Spleen (tissue), 11 donors: ENCODE measurements around the gene NCS1. TPM values are rescaled to one million over a fixed set of nuclear protein-coding genes. Genes with fewer than 3 reads are reported as not detected.
A peak's percentile ranks its signal among the peaks of the same experiment; 100 is the strongest.

Source experiments
- DNase-seq: peaks from one replicate; pipeline ENCODE4 v3.0.0-alpha.2; 2020
- H3K27ac ChIP-seq, 8 donors: fragments of 200-600 bp; sonication (generic) in 7 of 8; 1 replicate in 4 of 8; 2 replicates in 4 of 8; pipeline versions ENCODE4 v1.5.0 to v1.8.0; 2016 to 2021; ENCODE audit warnings: inconsistent platforms in 4 of 8, mild to moderate bottlenecking in 4 of 8, moderate library complexity in 1 of 8
- H3K27me3 ChIP-seq, 7 donors: fragments of 200-600 bp; sonication (generic) in 6 of 7; replicated peaks in 1 of 7; 1 replicate in 4 of 7; 2 replicates in 3 of 7; pipeline versions ENCODE4 v1.5.0 to v1.8.0; 2016 to 2021; ENCODE audit warnings: inconsistent platforms in 3 of 7, mild to moderate bottlenecking in 1 of 7
- H3K36me3 ChIP-seq, 6 donors: fragments of 200-600 bp; sonication (generic) in 5 of 6; 1 replicate in 4 of 6; 2 replicates in 2 of 6; pipeline versions ENCODE4 v1.5.0 to v1.8.0; 2016 to 2021; ENCODE audit warnings: inconsistent platforms in 2 of 6
- H3K4me1 ChIP-seq, 6 donors: fragments of 200-600 bp; sonication (generic) in 5 of 6; 1 replicate in 3 of 6; 2 replicates in 3 of 6; pipeline versions ENCODE4 v1.5.0 to v1.8.0; 2016 to 2021; ENCODE audit warnings: inconsistent platforms in 3 of 6
- H3K4me3 ChIP-seq, 8 donors: fragments of 200-600 bp; sonication (generic) in 7 of 8; 1 replicate in 4 of 8; 2 replicates in 4 of 8; pipeline versions ENCODE4 v1.5.0 to v1.8.0; 2016 to 2021; ENCODE audit warnings: inconsistent platforms in 4 of 8, mild to moderate bottlenecking in 4 of 8, moderate library complexity in 2 of 8
- H3K9me3 ChIP-seq, 8 donors: fragments of 200-600 bp; sonication (generic) in 7 of 8; 1 replicate in 4 of 8; 2 replicates in 4 of 8; pipeline versions ENCODE4 v1.5.0 to v1.8.0; 2016 to 2021; ENCODE audit warnings: inconsistent platforms in 4 of 8
- CTCF ChIP-seq, 11 experiments: fragments of 200-600 bp in 7 of 11; fragments of 450-650 bp in 4 of 11; sonication (generic) in 4 of 11; IDR thresholded peaks in 8 of 11; conservative IDR thresholded peaks in 3 of 11; 1 replicate in 7 of 11; 2 replicates in 4 of 11; pipeline versions ENCODE4 v1.4.0 to v1.8.0; 2016 to 2021; ENCODE audit warnings: antibody characterized with exemption in 11 of 11, inconsistent platforms in 4 of 11, mild to moderate bottlenecking in 1 of 11
- POLR2A ChIP-seq, 3 donors: fragments of 450-650 bp; IDR thresholded peaks; one replicate each; pipeline ENCODE4 v1.5.1; 2017; ENCODE audit warnings: antibody characterized with exemption in 3 of 3, mild to moderate bottlenecking in 1 of 3
- POLR2AphosphoS5 ChIP-seq, 3 donors: sonication (generic); formaldehyde crosslinking; IDR thresholded peaks; one replicate each; pipeline ENCODE4 v1.5.1; 2017; ENCODE audit warnings: antibody characterized with exemption in 3 of 3
- WGBS, 5 donors: extraction: QIAGEN DNeasy Blood & Tissue Kit in 3 of 5; methylation state at CpG; one replicate each; pipeline versions ENCODE4 v1.1.5 to v1.1.7; 2013 to 2018; 5-methylcytosine and 5-hydroxymethylcytosine counted together
- intact Hi-C: fragments of 100-400 bp; cut with DNase I; formaldehyde crosslinking; loops from one replicate; pipeline ENCODE4 v1.15.0; 2023; ENCODE audit warnings: low total_unique reads
- polyA plus RNA-seq, 3 donors: library from polyadenylated mRNA; stranded (reverse); fragments of 200-250 nt; gene quantifications; one replicate each; pipeline ENCODE4 v1.2.1, GENCODE V29; 2013
- total RNA-seq, 7 donors: library from RNA; depleted of rRNA in 3 of 7; stranded (reverse); fragments of >200 nt in 3 of 7; fragmentation: NEBNext Ultra II Directional in 4 of 7; extraction: Animal tissue kit (Norgen Biotek cat#: 25700) in 4 of 7; gene quantifications; one replicate each; pipeline versions ENCODE4 v1.1.0 to v1.2.1, GENCODE V29; 2016 to 2021
- donor health status: healthy with polysubstance abuse.
- donor health status: DM: no; HTN: no; CAD: no; lungs with moderate emphysema.
- donor health status: DM: no; HTN: no; CAD: no.
- donor health status: Bipolar disorder and iron deficiency.
- donor health status: healthy.
- donor health status: DM: no; HTN: no; CAD: no.
- donor health status: DM: yes; HTN: yes; CAD: no.

NCS1 gene
- total and polyA plus RNA-seq, 10 donors = 0.46 to 2.5 (median 1.3) TPM

DNA sequence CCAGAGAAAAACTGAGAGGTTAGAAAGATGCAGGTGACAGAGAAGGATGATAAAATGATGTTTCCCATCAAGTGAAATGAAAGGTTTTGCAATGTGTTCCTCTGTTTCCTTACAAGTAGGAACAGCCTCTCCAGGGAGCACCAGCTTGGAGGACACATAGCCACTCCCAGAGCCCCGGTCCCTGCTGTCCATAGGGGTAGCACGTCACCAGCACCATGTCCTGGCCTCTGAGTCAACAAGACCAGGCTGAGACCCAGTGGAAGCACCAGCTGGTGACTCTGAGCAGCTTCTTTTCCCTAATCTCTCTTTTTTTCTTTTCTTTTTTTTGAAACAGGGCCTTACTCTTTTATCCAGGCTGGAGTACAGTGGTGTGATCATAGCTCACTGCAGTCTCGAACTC lies 73.9 kb downstream of the NCS1 start:
- H3K9me3 ChIP-seq = no peaks in the 10 kb centered on the region
- no peak for DNase-seq
- H3K4me3 ChIP-seq = no peak overlapping the region
- H3K4me1 ChIP-seq = peaks cover 0 to 13% (median 8%) of the 10 kb centered on the region in 6 donors
- no peak for TF ChIP-seq POLR2AphosphoS5 (IDR thresholded peaks at IDR 0.05)
- no peak for TF ChIP-seq CTCF (IDR thresholded peaks at IDR 0.05 in 8 of 11, conservative IDR thresholded peaks at IDR 0.05 in 3 of 11)
- no peak for TF ChIP-seq POLR2A (IDR thresholded peaks at IDR 0.05)
- WGBS, 5 donors = 84 to 98% (median 91%) methylated on average over 3 of the region's 3 CpGs
- H3K36me3 ChIP-seq = no peaks in the 10 kb centered on the region
- intact Hi-C loops = loop anchor here (10.0 kb wide), 1 partner anchor 99 kb away; no protein-coding TSS in a partner anchor
- H3K27ac ChIP-seq = no peak overlapping the region
- H3K27me3 ChIP-seq = peaks cover 0 to 16% (median 0%) of the 10 kb centered on the region in 7 donors

DNA sequence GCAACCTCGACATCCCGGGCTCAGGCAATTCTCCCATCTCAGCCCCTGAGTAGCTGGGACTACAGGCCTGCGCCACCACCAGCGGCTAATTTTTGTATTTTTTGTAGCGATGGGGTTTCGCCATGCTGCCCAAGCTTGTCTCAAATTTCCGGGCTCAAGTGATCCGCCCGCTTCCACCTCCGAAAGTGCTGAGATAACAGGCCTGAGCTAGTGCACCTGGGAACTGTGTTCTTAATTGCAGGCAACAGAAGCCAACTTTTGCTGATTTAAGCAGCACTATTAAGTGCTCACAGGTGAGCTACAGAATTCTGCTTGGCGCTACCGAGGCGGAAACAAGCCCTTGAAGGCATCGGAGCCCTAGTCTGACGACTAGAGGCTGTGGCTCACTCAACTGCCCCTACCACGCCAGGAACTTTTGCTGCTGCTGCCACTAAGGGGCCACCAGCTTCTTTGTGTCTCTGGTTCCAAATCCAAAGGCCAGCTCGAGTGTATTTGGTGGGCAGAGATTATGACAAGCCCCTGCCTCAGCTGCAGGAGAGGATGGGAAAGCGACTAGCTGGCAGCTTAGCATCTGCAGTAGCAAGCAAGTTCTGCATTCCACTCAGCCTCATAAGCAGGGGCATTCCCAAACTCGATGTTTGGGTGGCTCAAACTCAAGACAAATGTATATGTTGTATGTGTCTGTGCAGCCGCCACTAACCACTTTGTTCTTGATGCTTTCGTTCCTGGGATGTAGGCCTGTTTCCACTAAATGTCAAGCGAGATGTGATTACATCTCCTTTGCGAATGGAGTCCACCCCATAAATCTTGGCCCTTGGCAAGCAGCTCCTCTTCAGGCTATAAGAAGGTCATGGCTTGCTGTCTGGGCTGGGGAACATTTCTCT lies 82.8 kb downstream of the NCS1 start:
- DNase-seq = peak; percentile 37
- TF ChIP-seq POLR2AphosphoS5 (IDR thresholded peaks at IDR 0.05) = no peak
- no peak for TF ChIP-seq CTCF (IDR thresholded peaks at IDR 0.05 in 8 of 11, conservative IDR thresholded peaks at IDR 0.05 in 3 of 11)
- no peak for TF ChIP-seq POLR2A (IDR thresholded peaks at IDR 0.05)
- Histone ChIP-seq H3K4me1 (no peaks in the 10 kb centered on the region), H3K27ac (no peak overlapping the region), H3K9me3 (peaks cover 0 to 6% (median 0%) of the 10 kb centered on the region in 8 donors), H3K36me3 (no peaks in the 10 kb centered on the region), H3K4me3 (no peak overlapping the region), H3K27me3 (peaks cover 0 to 37% (median 0%) of the 10 kb centered on the region in 7 donors)
- intact Hi-C loops = no loop called here
- 79 to 86% (median 84%) methylated on average over 17 to 23 of the region's 23 CpGs for WGBS, 5 donors

GRCh38 chr9:130255631-130256134 lies 83.5 kb downstream of the NCS1 start:
- no peaks in the 10 kb centered on the region for H3K36me3 ChIP-seq
- intact Hi-C loops = no loop called here

More at GRCh38 chr9:130255631-130256134, 83.5 kb downstream of the NCS1 start:
- 49 to 75% (median 72%) methylated on average over 5 of the region's 5 CpGs for WGBS, 5 donors
- Histone ChIP-seq H3K9me3 (peaks cover 0 to 6% (median 0%) of the 10 kb centered on the region in 8 donors), H3K27ac (no peak overlapping the region), H3K4me1 (no peaks in the 10 kb centered on the region), H3K27me3 (peaks cover 0 to 44% (median 0%) of the 10 kb centered on the region in 7 donors), H3K4me3 (no peak overlapping the region)
- TF ChIP-seq CTCF (IDR thresholded peaks at IDR 0.05 in 8 of 11, conservative IDR thresholded peaks at IDR 0.05 in 3 of 11) (no peak), POLR2AphosphoS5 (IDR thresholded peaks at IDR 0.05) (no peak), POLR2A (IDR thresholded peaks at IDR 0.05) (no peak)
- DNase-seq = no peak
